A549 (cell line): Measurements from ENCODE around the gene ZNF100.

ENCODE experiments used
- RFX5 ChIP-seq: fragments of 450-650 bp; IDR thresholded peaks from 2 replicates; pipeline ENCODE4 v1.7.1; 2014; ENCODE audit warnings: antibody characterized with exemption, mild to moderate bottlenecking, moderate library complexity
- TF ChIP-seq, protein P1 (sequence below): IDR thresholded peaks from 2 replicates; pipeline ENCODE4 v1.6.1; 2012; ENCODE audit warnings: low read depth, borderline replicate concordance
- TF ChIP-seq, protein P2 (sequence below): fragments of >200 bp; sonication (Bioruptor Twin); formaldehyde crosslinking; IDR thresholded peaks from 3 replicates; pipeline ENCODE4 v1.5.1; 2016

DNA sequence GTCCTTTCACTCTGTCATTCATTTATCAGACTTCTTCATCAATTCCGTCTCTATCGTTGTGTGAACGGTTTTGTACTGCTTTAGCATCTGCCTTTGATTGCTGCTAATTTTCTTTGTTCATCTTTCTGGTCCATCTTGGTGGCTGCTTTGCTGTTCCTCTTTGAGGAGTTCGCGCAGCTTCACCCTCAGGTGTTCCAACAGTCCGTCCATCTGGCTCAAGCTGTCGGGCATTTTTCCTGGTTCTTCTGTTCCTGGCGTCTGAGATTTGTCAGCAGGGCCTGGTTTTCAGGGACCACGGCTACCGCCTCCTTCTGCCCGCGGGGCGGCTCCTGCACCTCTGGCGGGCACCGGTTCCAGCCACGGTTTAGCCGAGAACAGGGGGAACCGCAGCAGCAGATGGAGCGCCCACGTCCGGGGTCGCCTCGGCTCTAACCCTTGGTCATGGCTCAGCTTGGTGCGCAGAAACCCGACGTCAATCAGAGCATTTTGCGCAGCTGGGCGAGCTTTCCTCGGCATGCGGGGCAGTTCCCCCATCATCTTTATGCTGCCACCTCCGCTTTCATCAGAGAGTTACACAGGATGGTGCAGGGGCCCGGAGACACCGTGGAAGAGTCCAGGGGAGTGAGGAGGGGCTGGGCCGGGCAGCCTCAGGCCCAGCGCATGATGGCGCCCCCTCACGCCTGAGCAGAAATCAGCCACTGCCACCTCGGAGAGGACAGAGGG, 89.5 kb downstream of the ZNF100 start:
- TF ChIP-seq, protein P1, sequence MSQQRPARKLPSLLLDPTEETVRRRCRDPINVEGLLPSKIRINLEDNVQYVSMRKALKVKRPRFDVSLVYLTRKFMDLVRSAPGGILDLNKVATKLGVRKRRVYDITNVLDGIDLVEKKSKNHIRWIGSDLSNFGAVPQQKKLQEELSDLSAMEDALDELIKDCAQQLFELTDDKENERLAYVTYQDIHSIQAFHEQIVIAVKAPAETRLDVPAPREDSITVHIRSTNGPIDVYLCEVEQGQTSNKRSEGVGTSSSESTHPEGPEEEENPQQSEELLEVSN: no peak
- TF ChIP-seq, protein P2, sequence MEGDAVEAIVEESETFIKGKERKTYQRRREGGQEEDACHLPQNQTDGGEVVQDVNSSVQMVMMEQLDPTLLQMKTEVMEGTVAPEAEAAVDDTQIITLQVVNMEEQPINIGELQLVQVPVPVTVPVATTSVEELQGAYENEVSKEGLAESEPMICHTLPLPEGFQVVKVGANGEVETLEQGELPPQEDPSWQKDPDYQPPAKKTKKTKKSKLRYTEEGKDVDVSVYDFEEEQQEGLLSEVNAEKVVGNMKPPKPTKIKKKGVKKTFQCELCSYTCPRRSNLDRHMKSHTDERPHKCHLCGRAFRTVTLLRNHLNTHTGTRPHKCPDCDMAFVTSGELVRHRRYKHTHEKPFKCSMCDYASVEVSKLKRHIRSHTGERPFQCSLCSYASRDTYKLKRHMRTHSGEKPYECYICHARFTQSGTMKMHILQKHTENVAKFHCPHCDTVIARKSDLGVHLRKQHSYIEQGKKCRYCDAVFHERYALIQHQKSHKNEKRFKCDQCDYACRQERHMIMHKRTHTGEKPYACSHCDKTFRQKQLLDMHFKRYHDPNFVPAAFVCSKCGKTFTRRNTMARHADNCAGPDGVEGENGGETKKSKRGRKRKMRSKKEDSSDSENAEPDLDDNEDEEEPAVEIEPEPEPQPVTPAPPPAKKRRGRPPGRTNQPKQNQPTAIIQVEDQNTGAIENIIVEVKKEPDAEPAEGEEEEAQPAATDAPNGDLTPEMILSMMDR: no peak
- TF ChIP-seq RFX5: no peak
